Measurements from ENCODE around the gene DNMT3B.

The DNMT3B gene

GRCh38 chr20:32823737-32824588 is 61.8 kb downstream of the DNMT3B start:
- DNase-seq (ENCODE audit: low read depth in 2 of 2): no peak

GRCh38 chr20:32828029-32828680 is 66.0 kb downstream of the DNMT3B start:
- no peak for DNase-seq (ENCODE audit: low read depth in 2 of 2)

- DNase-seq (ENCODE audit: low read depth in 2 of 2): no peak
Measured at GRCh38 chr20:32829311-32830005, 67.3 kb downstream of the DNMT3B start.

- no peak for DNase-seq (ENCODE audit: low read depth in 2 of 2)
Measured at GRCh38 chr20:32830437-32830836, 68.3 kb downstream of the DNMT3B start.

GRCh38 chr20:32831982-32832381 is 69.8 kb downstream of the DNMT3B start:
- DNase-seq (ENCODE audit: low read depth in 2 of 2): no peak

GRCh38 chr20:32832664-32833063 is 70.5 kb downstream of the DNMT3B start:
- no peak for DNase-seq (ENCODE audit: low read depth in 2 of 2)

- DNase-seq (ENCODE audit: low read depth in 2 of 2): no peak
Measured at GRCh38 chr20:32834972-32835371, 72.8 kb downstream of the DNMT3B start.

GRCh38 chr20:32837157-32837556 is 75.0 kb downstream of the DNMT3B start:
- no peak for DNase-seq (ENCODE audit: low read depth in 2 of 2)

GRCh38 chr20:32839227-32839981 is 77.2 kb downstream of the DNMT3B start:
- no peak for DNase-seq (ENCODE audit: low read depth in 2 of 2)

GRCh38 chr20:32839982-32840285 is 77.7 kb downstream of the DNMT3B start:
- no peak for DNase-seq (ENCODE audit: low read depth in 2 of 2)

- no peak for DNase-seq (ENCODE audit: low read depth in 2 of 2)
Measured at GRCh38 chr20:32841174-32841573, 79.0 kb downstream of the DNMT3B start.

- no peak for DNase-seq (ENCODE audit: low read depth in 2 of 2)
Measured at GRCh38 chr20:32841632-32842031, 79.4 kb downstream of the DNMT3B start.

- DNase-seq (ENCODE audit: low read depth in 2 of 2): no peak
Measured at GRCh38 chr20:32842688-32843524, 80.7 kb downstream of the DNMT3B start.

- no peak for DNase-seq (ENCODE audit: low read depth in 2 of 2)
Measured at GRCh38 chr20:32845786-32846185, 83.6 kb downstream of the DNMT3B start.

- DNase-seq (ENCODE audit: low read depth in 2 of 2): no peak
Measured at GRCh38 chr20:32846852-32847251, 84.7 kb downstream of the DNMT3B start.

GRCh38 chr20:32847964-32848363 is 85.8 kb downstream of the DNMT3B start:
- DNase-seq (ENCODE audit: low read depth in 2 of 2): no peak

GRCh38 chr20:32848846-32849245 is 86.7 kb downstream of the DNMT3B start:
- DNase-seq (ENCODE audit: low read depth in 2 of 2): no peak

GRCh38 chr20:32849577-32849976 is 87.4 kb downstream of the DNMT3B start:
- DNase-seq (ENCODE audit: low read depth in 2 of 2): no peak

- no peak for DNase-seq (ENCODE audit: low read depth in 2 of 2)
Measured at GRCh38 chr20:32855387-32855786, 93.2 kb downstream of the DNMT3B start.

- no peak for DNase-seq (ENCODE audit: low read depth in 2 of 2)
Measured at GRCh38 chr20:32858189-32858588, 96.0 kb downstream of the DNMT3B start.
